GM11168 (cell line): ENCODE results near the gene HK1.

Experiments used
- in situ Hi-C: fragments of 300-500 bp; cut with MboI; formaldehyde crosslinking; loops from one replicate; pipeline ENCODE4 v1.12.0; 2022; ENCODE audit warnings: low sequenced_read_pairs; ENCODE audit not compliant: unreplicated experiment

The HK1 gene

GRCh38 chr10:69278446-69278963 is at the start of gene HK1:
Gene HK1 (plus strand): TSS chr10:69278496.
- in situ Hi-C loops = no loop called here

- in situ Hi-C loops = no loop called here
These were observed 48.7 kb upstream of the HK1 start for GRCh38 chr10:69229616-69229916.

- in situ Hi-C loops = no loop called here
These were observed 48.2 kb upstream of the HK1 start for GRCh38 chr10:69230128-69230527.

- in situ Hi-C loops = no loop called here
These were observed 46.0 kb upstream of the HK1 start for GRCh38 chr10:69232252-69232651.

- in situ Hi-C loops = no loop called here
These were observed 45.4 kb upstream of the HK1 start for GRCh38 chr10:69232736-69233480.

GRCh38 chr10:69234447-69234846 is 43.8 kb upstream of the HK1 start:
- in situ Hi-C loops = no loop called here

GRCh38 chr10:69237528-69238159 is 40.7 kb upstream of the HK1 start:
- in situ Hi-C loops = no loop called here

- in situ Hi-C loops = no loop called here
These were observed 39.2 kb upstream of the HK1 start for GRCh38 chr10:69239136-69239535.

GRCh38 chr10:69239816-69240434 is 38.4 kb upstream of the HK1 start:
- in situ Hi-C loops = no loop called here

- in situ Hi-C loops = no loop called here
These were observed 37.8 kb upstream of the HK1 start for GRCh38 chr10:69240455-69240854.

- in situ Hi-C loops = no loop called here
These were observed 36.7 kb upstream of the HK1 start for GRCh38 chr10:69241575-69241974.

- in situ Hi-C loops = no loop called here
These were observed 36.0 kb upstream of the HK1 start for GRCh38 chr10:69242040-69242851.

GRCh38 chr10:69242852-69243212 is 35.5 kb upstream of the HK1 start:
- in situ Hi-C loops = no loop called here

GRCh38 chr10:69243817-69244216 is 34.5 kb upstream of the HK1 start:
- in situ Hi-C loops = no loop called here

GRCh38 chr10:69246036-69246435 is 32.3 kb upstream of the HK1 start:
- in situ Hi-C loops = loop anchor here (5.0 kb wide), 1 partner anchor 146 kb away; no protein-coding TSS in a partner anchor

GRCh38 chr10:69246581-69247312 is 31.5 kb upstream of the HK1 start:
- in situ Hi-C loops = loop anchor here (5.0 kb wide), 1 partner anchor 146 kb away; no protein-coding TSS in a partner anchor

GRCh38 chr10:69247313-69247710 is 31.0 kb upstream of the HK1 start:
- in situ Hi-C loops = loop anchor here (5.0 kb wide), 1 partner anchor 145 kb away; no protein-coding TSS in a partner anchor

GRCh38 chr10:69248117-69248730 is 30.1 kb upstream of the HK1 start:
- in situ Hi-C loops = loop anchor here (5.0 kb wide), 1 partner anchor 144 kb away; no protein-coding TSS in a partner anchor

- in situ Hi-C loops = no loop called here
These were observed 28.3 kb upstream of the HK1 start for GRCh38 chr10:69250041-69250440.
